Endodermal cell (in vitro differentiated cells): ENCODE measurements around the gene FBXL7. TPM values are rescaled to one million over a fixed set of nuclear protein-coding genes. Genes with fewer than 3 reads are reported as not detected.
A peak's percentile ranks its signal among the peaks of the same experiment; 100 is the strongest.

Source experiments
- DNase-seq: peaks from one replicate; pipeline ENCODE4 v3.0.0-alpha.2; 2017
- H3K27ac ChIP-seq: 2 replicates; pipeline ENCODE4 v1.5.1; 2013; ENCODE audit warnings: mild to moderate bottlenecking, low read depth, low read length, moderate library complexity
- H3K27me3 ChIP-seq: 2 replicates; pipeline ENCODE4 v1.6.1; 2013; ENCODE audit warnings: mild to moderate bottlenecking, low read length, moderate library complexity; ENCODE audit not compliant: insufficient read depth, control insufficient read depth, poor library complexity, severe bottlenecking
- H3K36me3 ChIP-seq: 2 replicates; pipeline ENCODE4 v1.7.0; 2013; ENCODE audit warnings: mild to moderate bottlenecking, low read length, moderate library complexity; ENCODE audit not compliant: control insufficient read depth, insufficient read depth
- H3K4me1 ChIP-seq: one replicate; pipeline ENCODE4 v1.7.0; 2013; ENCODE audit warnings: low read length; ENCODE audit not compliant: control insufficient read depth, insufficient read depth
- H3K4me3 ChIP-seq: 2 replicates; pipeline ENCODE4 v1.5.1; 2013; ENCODE audit warnings: mild to moderate bottlenecking, low read length, moderate library complexity
- H3K9ac ChIP-seq: 2 replicates; pipeline ENCODE4 v1.6.1; 2013; ENCODE audit warnings: mild to moderate bottlenecking, low read length, moderate library complexity; ENCODE audit not compliant: poor library complexity, severe bottlenecking; ENCODE audit errors: extremely low read depth
- H3K9me3 ChIP-seq: 2 replicates; pipeline ENCODE4 v1.6.1; 2013; ENCODE audit warnings: mild to moderate bottlenecking, low read length, moderate library complexity; ENCODE audit not compliant: control insufficient read depth
- H3K27ac Mint-ChIP-seq: 2 replicates; pipeline ENCODE4 v1.8.0; 2020; ENCODE audit warnings: mixed read lengths
- H3K27me3 Mint-ChIP-seq: 2 replicates; pipeline ENCODE4 v1.8.0; 2021; ENCODE audit warnings: mild to moderate bottlenecking, mixed read lengths; ENCODE audit not compliant: insufficient read depth
- H3K36me3 Mint-ChIP-seq: 2 replicates; pipeline ENCODE4 v1.8.0; 2020; ENCODE audit warnings: low read depth, mixed read lengths
- H3K4me1 Mint-ChIP-seq: 2 replicates; pipeline ENCODE4 v1.8.0; 2020; ENCODE audit warnings: mixed read lengths
- H3K4me3 Mint-ChIP-seq: 2 replicates; pipeline ENCODE4 v1.8.0; 2020; ENCODE audit warnings: mild to moderate bottlenecking, moderate library complexity, mixed read lengths
- H3K9me3 Mint-ChIP-seq: 2 replicates; pipeline ENCODE4 v1.8.0; 2020; ENCODE audit warnings: mild to moderate bottlenecking, mixed read lengths
- WGBS, 2 experiments: methylation state at CpG; one replicate each; pipeline versions ENCODE4 v1.1.5 to v1.1.7; 2013; ENCODE audit warnings: missing lambda C conversion rate in 2 of 2, mixed read lengths in 1 of 2; ENCODE audit not compliant: insufficient coverage in 1 of 2, insufficient read length in 1 of 2; 5-methylcytosine and 5-hydroxymethylcytosine counted together
- total RNA-seq, 2 donors: library from RNA; stranded (reverse); fragmentation: NEBNext Ultra II Directional in 1 of 2; extraction: Animal tissue kit (Norgen Biotek cat#: 25700) in 1 of 2; gene quantifications; 2 replicates in 1 of 2; 3 replicates in 1 of 2; pipeline ENCODE4 v1.2.1, GENCODE V29; 2021
- TF ChIP-seq, protein P1 (sequence below): fragments of 200-600 bp; sonication (generic); conservative IDR thresholded peaks from 2 replicates; pipeline ENCODE4 v1.5.0; 2021; ENCODE audit warnings: antibody characterized with exemption, mild to moderate bottlenecking

The FBXL7 gene
- total RNA-seq, 2 donors from 2014 or later, result 12.9 to 13.2 TPM

DNA sequence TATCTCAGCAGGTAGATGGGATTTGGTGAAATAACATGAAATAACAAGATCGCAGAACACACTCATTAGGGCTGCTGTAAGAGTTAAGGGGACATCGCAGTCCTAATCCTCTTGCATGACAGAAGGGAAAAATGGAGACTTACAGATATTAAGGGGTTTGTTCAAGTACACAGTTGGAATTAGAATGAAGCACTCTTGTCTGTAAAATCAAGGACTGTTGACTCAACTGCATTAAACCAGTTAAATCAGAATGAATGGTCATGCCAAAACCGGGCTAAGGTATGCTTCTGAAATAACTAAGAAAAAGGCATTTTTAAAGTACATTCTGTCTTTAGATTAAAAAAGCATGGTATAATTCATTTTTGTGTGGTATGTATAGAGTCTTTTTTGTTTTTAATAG is 95.9 kb downstream of the FBXL7 start:
- Mint-ChIP-seq H3K27ac (no peak overlapping the region), H3K36me3 (no peaks in the 10 kb centered on the region), H3K27me3 (no peaks in the 10 kb centered on the region), H3K4me1 (peaks cover 16% of the 10 kb centered on the region), H3K4me3 (no peak overlapping the region), H3K9me3 (no peaks in the 10 kb centered on the region)
- H3K4me1 ChIP-seq, result peaks cover 6% of the 10 kb centered on the region
- no peaks in the 10 kb centered on the region for H3K36me3 ChIP-seq
- TF ChIP-seq, protein P1, sequence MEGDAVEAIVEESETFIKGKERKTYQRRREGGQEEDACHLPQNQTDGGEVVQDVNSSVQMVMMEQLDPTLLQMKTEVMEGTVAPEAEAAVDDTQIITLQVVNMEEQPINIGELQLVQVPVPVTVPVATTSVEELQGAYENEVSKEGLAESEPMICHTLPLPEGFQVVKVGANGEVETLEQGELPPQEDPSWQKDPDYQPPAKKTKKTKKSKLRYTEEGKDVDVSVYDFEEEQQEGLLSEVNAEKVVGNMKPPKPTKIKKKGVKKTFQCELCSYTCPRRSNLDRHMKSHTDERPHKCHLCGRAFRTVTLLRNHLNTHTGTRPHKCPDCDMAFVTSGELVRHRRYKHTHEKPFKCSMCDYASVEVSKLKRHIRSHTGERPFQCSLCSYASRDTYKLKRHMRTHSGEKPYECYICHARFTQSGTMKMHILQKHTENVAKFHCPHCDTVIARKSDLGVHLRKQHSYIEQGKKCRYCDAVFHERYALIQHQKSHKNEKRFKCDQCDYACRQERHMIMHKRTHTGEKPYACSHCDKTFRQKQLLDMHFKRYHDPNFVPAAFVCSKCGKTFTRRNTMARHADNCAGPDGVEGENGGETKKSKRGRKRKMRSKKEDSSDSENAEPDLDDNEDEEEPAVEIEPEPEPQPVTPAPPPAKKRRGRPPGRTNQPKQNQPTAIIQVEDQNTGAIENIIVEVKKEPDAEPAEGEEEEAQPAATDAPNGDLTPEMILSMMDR, result no peak
- H3K9me3 ChIP-seq, result no peaks in the 10 kb centered on the region
- 62 to 86% methylated on average over 1 to 3 of the region's 3 CpGs for WGBS, 2 experiments
- no peak overlapping the region for H3K27ac ChIP-seq
- H3K27me3 ChIP-seq, result no peaks in the 10 kb centered on the region
- DNase-seq, result no peak
- no peak overlapping the region for H3K9ac ChIP-seq
- H3K4me3 ChIP-seq, result no peak overlapping the region

DNA sequence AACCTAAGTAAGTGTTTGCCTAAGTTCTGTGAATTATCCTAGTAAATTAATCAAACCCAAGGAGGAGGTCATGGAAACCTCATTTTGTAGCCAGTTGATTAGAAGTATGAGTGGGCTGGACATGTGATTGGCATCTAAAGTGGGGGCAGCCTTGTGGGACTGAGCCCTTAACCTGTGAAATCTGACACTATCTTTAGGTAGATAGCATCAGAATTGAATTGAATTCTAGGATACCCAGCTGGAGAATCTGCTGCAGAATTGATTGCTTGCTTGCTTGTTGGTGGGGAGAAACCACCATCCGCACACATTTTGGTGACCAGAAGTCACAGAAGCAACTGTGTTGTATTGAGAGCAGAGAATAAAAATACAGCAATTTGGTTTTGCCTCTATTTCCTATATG is 97.0 kb downstream of the FBXL7 start:
- no peaks in the 10 kb centered on the region for H3K27me3 ChIP-seq
- no peaks in the 10 kb centered on the region for H3K36me3 ChIP-seq
- TF ChIP-seq, protein P1, result no peak
- Mint-ChIP-seq H3K4me1 (peaks cover 17% of the 10 kb centered on the region), H3K4me3 (no peak overlapping the region), H3K36me3 (peaks cover 8% of the 10 kb centered on the region), H3K9me3 (no peaks in the 10 kb centered on the region), H3K27ac (peak overlapping the region; percentile 5), H3K27me3 (no peaks in the 10 kb centered on the region)
- H3K4me3 ChIP-seq, result no peak overlapping the region
- 85% methylated on average over 1 of the region's 1 CpG; no CpG with 5 or more reads in 1 of the 2 experiments for WGBS, 2 experiments
- DNase-seq, result no peak
- peaks cover 6% of the 10 kb centered on the region for H3K4me1 ChIP-seq
- no peaks in the 10 kb centered on the region for H3K9me3 ChIP-seq
- no peak overlapping the region for H3K27ac ChIP-seq
- H3K9ac ChIP-seq, result no peak overlapping the region

DNA sequence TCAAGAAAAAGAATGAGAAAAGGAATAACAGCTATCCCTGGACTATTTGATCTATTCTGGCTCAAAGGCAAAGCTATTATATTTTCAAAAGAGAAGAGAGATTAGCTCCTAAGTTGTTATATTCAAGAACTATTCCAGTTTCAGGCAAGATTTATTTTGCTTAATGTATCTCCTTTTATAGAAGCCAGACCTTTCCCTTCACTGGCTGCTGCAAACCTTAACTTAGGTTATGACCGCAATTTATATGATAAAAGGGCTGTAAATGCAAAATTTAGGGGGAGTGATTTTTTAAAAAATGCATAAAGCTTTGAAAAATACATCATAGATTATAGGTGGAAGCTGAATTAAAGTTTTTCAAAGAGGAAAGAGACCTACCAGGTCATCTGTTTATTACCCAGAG is 97.8 kb downstream of the FBXL7 start:
- Histone ChIP-seq H3K9me3 (no peaks in the 10 kb centered on the region), H3K27ac (no peak overlapping the region), H3K4me3 (no peak overlapping the region), H3K4me1 (peaks cover 6% of the 10 kb centered on the region), H3K36me3 (no peaks in the 10 kb centered on the region), H3K27me3 (no peaks in the 10 kb centered on the region), H3K9ac (no peak overlapping the region)
- 87% methylated on average over 1 of the region's 1 CpG; no CpG with 5 or more reads in 1 of the 2 experiments for WGBS, 2 experiments
- peaks cover 9% of the 10 kb centered on the region for H3K36me3 Mint-ChIP-seq
- TF ChIP-seq, protein P1, result no peak
- no peaks in the 10 kb centered on the region for H3K9me3 Mint-ChIP-seq
- peaks cover 17% of the 10 kb centered on the region for H3K4me1 Mint-ChIP-seq
- H3K4me3 Mint-ChIP-seq, result no peak overlapping the region
- H3K27ac Mint-ChIP-seq, result no peak overlapping the region
- no peaks in the 10 kb centered on the region for H3K27me3 Mint-ChIP-seq
- no peak for DNase-seq
